ENCODE results near the gene C1GALT1.

- TF ChIP-seq CTCF (IDR thresholded peaks at IDR 0.05) (no peak), POLR2A (IDR thresholded peaks at IDR 0.05) (no peak)
Observed at GRCh38 chr7:7254908-7255307, 72.6 kb downstream of the C1GALT1 start.

Measured in thyroid gland (tissue), 4 donors.